Measurements from ENCODE around the gene STARD10. TPM values are rescaled to one million over a fixed set of nuclear protein-coding genes. Genes with fewer than 3 reads are reported as not detected.

Gene STARD10
- total RNA-seq, 6 experiments from 2014 or later, result 10.8 to 16.9 (median 15.8) TPM

DNA sequence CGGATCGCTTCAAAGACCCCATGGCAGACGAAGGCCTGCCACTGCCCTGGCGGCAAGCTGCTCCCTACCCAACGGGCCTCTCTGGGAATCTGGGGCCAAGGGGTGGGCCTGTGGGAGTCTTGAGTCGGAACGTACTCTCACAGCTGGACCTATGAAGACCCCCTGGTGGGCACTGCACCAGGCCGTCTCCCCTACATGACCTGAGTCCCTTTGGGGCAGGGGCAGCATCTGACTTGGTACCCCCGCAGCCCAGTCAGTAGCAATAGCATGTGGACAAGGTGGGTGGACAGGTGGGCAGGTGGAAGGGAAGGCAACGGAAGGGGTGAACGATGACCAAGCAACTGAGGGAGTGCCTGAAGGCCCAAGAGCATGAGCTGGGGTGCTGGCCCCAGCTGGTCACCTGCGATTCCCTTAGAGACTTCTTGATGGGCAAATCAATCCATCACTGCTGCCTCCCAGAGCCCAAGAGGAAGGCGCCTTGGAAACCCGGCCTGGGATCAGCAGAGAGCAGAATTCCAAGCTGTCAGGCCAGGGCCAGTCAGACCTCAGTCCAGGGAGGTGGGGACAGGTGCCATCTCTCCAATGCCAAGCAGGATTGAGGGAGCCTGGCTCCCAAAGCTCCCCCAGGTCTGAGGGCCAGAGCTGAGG is 76.9 kb downstream of the STARD10 start:
- H3K9me3 Mint-ChIP-seq, result no peaks in the 10 kb centered on the region
- H3K36me3 Mint-ChIP-seq (ENCODE audit: low read depth), result no peaks in the 10 kb centered on the region
- H3K27me3 Mint-ChIP-seq (ENCODE audit: insufficient read depth), result peaks cover 4% of the 10 kb centered on the region
- no peak overlapping the region for H3K4me3 Mint-ChIP-seq
- H3K27ac Mint-ChIP-seq, result no peak overlapping the region
- peaks cover 40% of the 10 kb centered on the region for H3K4me1 Mint-ChIP-seq (ENCODE audit: low read depth)
- TF ChIP-seq CTCF (IDR thresholded peaks at IDR 0.05), result no peak
- DNase-seq, result no peak

DNA sequence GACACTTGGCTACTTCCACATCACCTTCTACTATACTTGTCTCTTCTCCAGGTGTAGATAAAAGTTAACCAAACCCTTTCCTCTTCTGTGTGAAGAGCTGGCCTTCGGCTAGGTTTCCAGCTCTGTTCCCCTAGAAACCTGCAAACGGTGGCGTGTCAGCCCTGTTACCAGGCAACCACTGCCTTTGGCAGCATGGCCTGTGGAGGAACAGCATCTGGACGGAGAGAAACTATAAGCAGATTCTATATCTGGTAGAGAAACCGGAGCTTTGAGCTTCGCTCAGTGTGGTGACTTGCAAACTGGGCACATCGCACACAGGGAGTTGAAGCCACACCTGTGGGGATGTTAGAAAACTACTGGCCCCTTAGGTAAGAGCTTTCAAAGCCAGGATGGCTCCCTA is 77.6 kb downstream of the STARD10 start:
- Mint-ChIP-seq H3K4me3 (no peak overlapping the region), H3K9me3 (no peaks in the 10 kb centered on the region), H3K27me3 (ENCODE audit: insufficient read depth) (peaks cover 4% of the 10 kb centered on the region), H3K4me1 (ENCODE audit: low read depth) (peaks cover 33% of the 10 kb centered on the region), H3K36me3 (ENCODE audit: low read depth) (no peaks in the 10 kb centered on the region), H3K27ac (peak overlapping the region; percentile 48; the same call in 1 of the 2 replicates)
- no peak for DNase-seq
- TF ChIP-seq CTCF (IDR thresholded peaks at IDR 0.05), result no peak

GRCh38 chr11:72712841-72713240 is 81.0 kb downstream of the STARD10 start:
- Mint-ChIP-seq H3K4me1 (ENCODE audit: low read depth) (peaks cover 7% of the 10 kb centered on the region; the same call in 1 of the 2 replicates), H3K27ac (no peak overlapping the region; the same call in 1 of the 2 replicates), H3K9me3 (no peaks in the 10 kb centered on the region), H3K4me3 (no peak overlapping the region), H3K36me3 (ENCODE audit: low read depth) (no peaks in the 10 kb centered on the region), H3K27me3 (ENCODE audit: insufficient read depth) (peaks cover 2% of the 10 kb centered on the region)
- no peak for DNase-seq
- no peak for TF ChIP-seq CTCF (IDR thresholded peaks at IDR 0.05)

GRCh38 chr11:72712168-72712751 is 81.6 kb downstream of the STARD10 start:
- no peak for DNase-seq
- Mint-ChIP-seq H3K27me3 (ENCODE audit: insufficient read depth) (peaks cover 2% of the 10 kb centered on the region), H3K4me1 (ENCODE audit: low read depth) (peaks cover 7% of the 10 kb centered on the region; the same call in 1 of the 2 replicates), H3K36me3 (ENCODE audit: low read depth) (peaks cover 4% of the 10 kb centered on the region), H3K9me3 (no peaks in the 10 kb centered on the region), H3K4me3 (no peak overlapping the region), H3K27ac (peak overlapping the region; percentile 12; the same call in 1 of the 2 replicates)
- no peak for TF ChIP-seq CTCF (IDR thresholded peaks at IDR 0.05)

DNA sequence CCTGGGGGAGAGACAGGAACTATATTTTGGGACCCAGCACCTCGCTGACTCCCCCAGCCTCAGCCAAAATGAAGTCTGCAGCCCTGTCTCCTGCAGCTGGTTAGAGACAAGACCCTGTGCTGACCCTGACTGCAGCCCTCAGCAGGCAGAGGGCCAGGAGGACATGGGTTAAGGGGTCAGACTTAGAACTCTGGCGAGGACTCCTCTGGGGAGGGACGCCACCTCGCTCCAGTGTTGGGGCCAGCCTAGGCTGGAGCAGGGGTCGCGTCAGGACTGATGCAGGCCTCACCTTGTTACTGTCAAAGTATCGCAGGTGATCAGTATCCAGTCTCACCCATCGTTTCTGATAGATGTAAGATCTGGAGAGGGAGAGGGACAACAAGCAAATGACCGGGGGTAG is 82.7 kb downstream of the STARD10 start:
- no peaks in the 10 kb centered on the region for H3K9me3 Mint-ChIP-seq
- H3K4me1 Mint-ChIP-seq (ENCODE audit: low read depth), result peaks cover 10% of the 10 kb centered on the region; the same call in 1 of the 2 replicates
- H3K27me3 Mint-ChIP-seq (ENCODE audit: insufficient read depth), result peaks cover 2% of the 10 kb centered on the region
- no peak overlapping the region for H3K4me3 Mint-ChIP-seq
- no peak for DNase-seq
- peaks cover 13% of the 10 kb centered on the region for H3K36me3 Mint-ChIP-seq (ENCODE audit: low read depth)
- H3K27ac Mint-ChIP-seq, result no peak overlapping the region
- TF ChIP-seq CTCF (IDR thresholded peaks at IDR 0.05), result no peak
